ENCODE results near the gene KY. TPM values are rescaled to one million over a fixed set of nuclear protein-coding genes. Genes with fewer than 3 reads are reported as not detected.

The KY gene
- total and polyA plus RNA-seq, 2 of the 8 experiments (the other 6 are each of a cell fraction or from before 2014, with no cell fraction given) = not detected

DNA sequence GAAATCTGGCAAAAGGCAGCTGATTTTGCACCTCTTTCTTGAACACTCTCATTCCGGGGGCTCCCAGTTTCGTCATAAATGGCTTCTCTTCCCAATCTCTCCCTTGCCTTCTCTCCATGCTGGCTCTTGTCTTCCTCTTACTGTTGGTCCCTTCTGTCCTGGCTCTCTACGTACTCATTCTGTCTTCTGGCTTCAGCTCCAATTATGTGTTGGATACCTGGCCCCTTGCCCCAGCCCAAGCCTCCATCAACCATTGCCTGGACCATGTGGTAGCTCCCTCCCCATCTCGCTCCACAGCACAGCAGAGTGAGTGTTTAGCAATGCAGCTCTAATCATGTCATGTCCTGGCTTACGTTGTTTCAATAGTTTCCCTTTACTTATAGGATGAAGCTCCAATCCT, 21.7 kb upstream of the KY start (continued):
- TF ChIP-seq GABPA (IDR thresholded peaks at IDR 0.05; ENCODE audit: borderline replicate concordance, insufficient read depth, low read length) (no peak), HDAC6 (IDR thresholded peaks at IDR 0.05; ENCODE audit: low read depth, low read length) (no peak), GTF2F1 (IDR thresholded peaks at IDR 0.05; ENCODE audit: borderline replicate concordance, low read depth, low read length) (no peak), SIRT6 (IDR thresholded peaks at IDR 0.05; ENCODE audit: low read length) (no peak), BCL11A (IDR thresholded peaks at IDR 0.05; ENCODE audit: low read depth in 2 of 2, low read length in 2 of 2) (no peak), TBP (IDR thresholded peaks at IDR 0.05; ENCODE audit: low read depth, low read length) (no peak), EGR1 (IDR thresholded peaks at IDR 0.05; ENCODE audit: borderline replicate concordance, low read depth, low read length) (no peak), CTBP2 (IDR thresholded peaks at IDR 0.05; ENCODE audit: borderline replicate concordance, insufficient read depth, insufficient read length, low read length) (no peak), JUN (IDR thresholded peaks at IDR 0.05; ENCODE audit: low read depth, low read length) (no peak)

All from H1 (cell line).